ENCODE results near the gene OOSP4A.

Gene OOSP4A

DNA sequence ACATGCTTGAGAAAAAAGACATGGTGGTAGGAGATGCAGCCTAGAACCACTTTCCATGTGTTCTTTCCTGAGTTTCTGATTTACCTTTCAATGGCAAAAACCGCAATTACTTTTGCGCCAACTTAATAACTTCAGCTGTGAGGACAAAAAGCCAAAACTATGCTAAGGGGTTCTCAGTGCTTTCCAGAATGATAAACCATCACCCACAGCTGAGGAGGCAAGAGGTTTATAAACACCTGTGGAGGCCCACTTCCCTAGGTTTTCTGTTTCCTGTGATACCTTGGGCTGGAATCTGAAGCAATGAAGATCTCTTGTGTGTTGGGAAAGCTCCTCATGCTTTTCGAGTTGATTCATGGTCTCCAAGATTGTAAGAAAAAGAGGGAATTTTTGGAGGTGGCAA is at the start of gene OOSP4A:
Gene OOSP4A (plus strand): TSS at position 301 of the 400 bp plus-strand sequence. CDS start 0 bp downstream, at position 301.
- no peak for DNase-seq

DNA sequence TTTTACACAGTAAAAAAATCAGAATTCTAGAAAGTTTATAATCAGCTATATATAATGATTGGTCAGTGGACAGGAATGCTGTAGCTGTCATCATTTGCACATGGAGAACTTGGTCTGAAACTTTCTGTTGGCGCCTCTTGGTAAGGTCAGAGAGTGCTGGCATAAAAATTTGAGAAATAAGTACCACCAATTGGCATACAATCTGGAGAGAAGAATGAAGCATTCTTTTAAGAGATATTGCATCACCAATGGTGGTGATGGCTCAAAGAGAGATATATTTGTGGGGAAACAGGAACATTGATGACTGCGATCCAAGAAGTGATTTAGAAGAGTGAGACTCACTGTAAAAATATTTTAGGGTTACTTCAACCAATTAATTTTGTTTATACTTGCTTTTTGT is 45.4 kb upstream of the OOSP4A start:
- DNase-seq = no peak

DNA sequence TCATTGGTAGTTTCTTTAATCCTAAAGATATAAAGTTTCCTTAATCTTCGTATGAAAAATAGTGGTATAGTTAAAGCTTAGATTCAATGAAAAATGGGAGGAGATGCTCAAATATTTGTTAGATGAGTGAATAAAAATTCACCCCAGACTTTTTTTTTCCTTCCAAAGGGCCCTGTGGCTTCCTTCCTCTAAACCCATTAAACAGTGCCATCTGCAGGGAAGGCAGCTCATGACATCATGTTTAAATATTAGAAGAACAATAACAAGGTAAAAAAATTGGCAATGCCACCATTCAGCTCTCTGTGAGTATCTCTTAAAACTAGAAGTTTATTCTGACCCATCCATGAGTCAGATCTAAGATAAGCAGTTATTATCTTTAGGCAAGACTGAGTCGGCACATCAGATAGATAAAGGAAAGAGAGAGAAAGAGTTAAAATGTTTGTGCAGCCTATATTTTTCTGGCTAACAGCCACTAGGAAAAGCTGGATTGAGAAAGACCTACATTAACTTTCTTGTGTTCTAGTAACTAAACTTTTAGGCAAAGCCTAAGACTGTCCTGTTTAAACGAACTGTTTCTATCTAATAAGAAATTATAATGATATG is 44.7 kb upstream of the OOSP4A start:
- no peak for DNase-seq

GRCh38 chr11:59923813-59924212 is 40.0 kb upstream of the OOSP4A start:
- DNase-seq = no peak

GRCh38 chr11:59931688-59932087 is 32.1 kb upstream of the OOSP4A start:
- no peak for DNase-seq

DNA sequence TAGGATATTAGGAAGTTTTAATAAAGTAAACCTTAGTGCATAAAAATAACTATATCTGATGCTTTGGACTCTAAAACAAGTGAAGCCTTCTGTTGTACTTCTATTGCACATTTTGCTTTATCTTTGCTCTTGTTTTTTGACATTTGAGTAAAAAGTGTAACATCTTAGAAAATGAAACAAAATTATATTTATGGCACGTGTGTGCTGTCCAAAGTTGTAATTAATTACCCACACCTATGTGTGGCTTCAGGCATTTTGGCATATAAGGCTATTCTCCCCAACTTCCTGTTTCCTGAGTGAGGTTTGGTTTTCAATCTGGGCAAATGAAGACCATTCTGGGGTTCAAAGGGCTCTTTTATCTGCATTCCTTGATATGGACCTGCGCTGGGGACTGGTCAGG is 25.7 kb upstream of the OOSP4A start, which contains the start of gene OOSP1:
Gene OOSP1 (plus strand): TSS at position 301 of the 400 bp plus-strand sequence. CDS start 23 bp downstream, at position 324.
- no peak for DNase-seq

DNA sequence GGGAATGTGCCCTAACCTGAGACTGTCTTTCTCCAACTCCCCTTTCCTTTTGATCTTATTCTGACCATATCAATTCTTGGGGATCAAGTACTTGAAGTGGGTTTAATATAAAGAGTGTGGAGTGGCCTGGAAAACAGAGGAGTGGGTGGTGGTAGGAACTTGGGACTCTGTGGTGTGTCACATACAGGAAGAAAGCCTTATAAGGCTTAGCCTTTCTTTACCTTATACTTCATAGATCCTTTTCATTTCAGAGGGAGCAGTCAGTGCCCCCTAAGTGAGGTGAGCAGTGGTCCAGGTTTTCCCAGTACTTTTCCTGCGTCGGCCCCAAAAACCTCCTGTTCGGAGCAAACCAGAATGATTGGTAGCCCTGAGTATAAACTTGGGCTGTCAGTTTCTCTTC is 25.1 kb upstream of the OOSP4A start:
- DNase-seq = no peak

DNA sequence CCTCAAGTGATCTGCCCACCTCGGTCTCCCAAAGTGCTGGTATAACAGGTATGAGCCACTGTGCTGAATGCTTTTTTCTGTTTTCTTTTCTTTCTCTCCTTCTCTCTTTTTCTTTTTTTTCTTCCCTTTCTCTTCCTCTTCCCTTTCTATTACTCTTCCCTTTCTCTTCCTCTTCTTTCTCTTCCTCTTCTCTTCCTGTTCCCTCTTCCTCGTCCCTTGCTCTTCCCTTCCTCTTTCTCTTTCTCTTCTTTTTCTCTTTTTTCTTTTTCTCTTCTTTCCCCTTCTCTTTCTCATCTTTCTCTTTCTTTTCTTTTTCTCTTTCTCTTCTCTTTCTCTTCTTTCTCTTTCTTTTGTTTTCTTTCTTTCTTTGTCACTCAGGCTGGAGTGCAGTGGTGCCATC is 24.4 kb upstream of the OOSP4A start:
- DNase-seq = no peak

DNA sequence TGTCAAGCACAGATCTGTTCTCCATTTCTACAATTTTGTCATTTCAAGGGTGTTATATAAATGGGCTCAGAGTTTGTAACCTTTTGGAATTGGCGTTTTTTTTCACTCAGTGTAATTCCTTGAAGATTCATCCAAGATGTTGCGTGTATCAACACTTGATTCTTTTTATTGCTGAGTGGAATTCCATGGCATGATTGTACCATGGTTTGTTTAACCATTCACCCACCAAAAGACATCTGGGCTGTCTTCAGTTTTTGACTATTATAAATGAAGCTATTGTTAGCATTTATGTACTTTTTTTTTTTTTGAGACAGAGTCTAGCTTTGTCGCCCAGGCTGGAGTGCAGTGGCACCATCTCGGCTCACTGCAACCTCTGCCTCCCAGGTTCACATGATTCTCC is 22.7 kb upstream of the OOSP4A start:
- no peak for DNase-seq

GRCh38 chr11:59943997-59944714 is 19.7 kb upstream of the OOSP4A start:
- no peak for DNase-seq

- no peak for DNase-seq
Observed at GRCh38 chr11:59944720-59945119, 19.1 kb upstream of the OOSP4A start.

- DNase-seq = no peak
Observed at GRCh38 chr11:59953463-59954218, 10.2 kb upstream of the OOSP4A start.

DNA sequence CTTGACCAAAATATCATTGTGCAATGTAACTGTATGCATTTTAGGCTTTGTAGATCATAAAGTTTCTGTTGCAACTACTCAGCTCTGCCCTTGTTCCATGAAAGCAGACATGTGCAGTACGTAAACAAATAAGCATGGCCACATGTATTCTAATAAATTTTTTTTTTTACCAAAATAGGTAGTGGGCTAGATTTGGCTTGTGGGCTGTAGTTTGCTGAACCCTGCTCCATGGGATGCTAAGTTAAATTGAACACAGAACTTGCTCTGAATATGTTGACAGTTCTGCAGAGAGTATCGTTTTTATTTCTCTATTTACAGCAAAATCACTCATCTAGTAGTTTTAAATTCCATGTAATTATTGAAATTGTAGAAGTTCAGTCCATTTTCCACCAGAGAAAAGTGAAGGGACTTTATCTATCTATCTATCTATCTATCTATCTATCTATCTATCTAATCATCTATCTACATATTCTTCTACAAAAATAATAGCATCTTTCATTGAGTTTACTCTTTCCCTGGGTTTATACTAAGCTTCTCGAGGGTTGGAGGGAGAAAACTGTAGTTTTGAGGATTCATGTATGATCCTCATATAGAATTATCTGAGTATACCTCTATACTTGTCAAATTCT is 9.5 kb upstream of the OOSP4A start:
- DNase-seq = no peak

GRCh38 chr11:59957094-59957493 is 6.7 kb upstream of the OOSP4A start:
- DNase-seq = no peak

- no peak for DNase-seq
Observed at GRCh38 chr11:59960502-59961381, 3.1 kb upstream of the OOSP4A start.

- no peak for DNase-seq
Observed at GRCh38 chr11:59962107-59962482, 1.7 kb upstream of the OOSP4A start.

DNA sequence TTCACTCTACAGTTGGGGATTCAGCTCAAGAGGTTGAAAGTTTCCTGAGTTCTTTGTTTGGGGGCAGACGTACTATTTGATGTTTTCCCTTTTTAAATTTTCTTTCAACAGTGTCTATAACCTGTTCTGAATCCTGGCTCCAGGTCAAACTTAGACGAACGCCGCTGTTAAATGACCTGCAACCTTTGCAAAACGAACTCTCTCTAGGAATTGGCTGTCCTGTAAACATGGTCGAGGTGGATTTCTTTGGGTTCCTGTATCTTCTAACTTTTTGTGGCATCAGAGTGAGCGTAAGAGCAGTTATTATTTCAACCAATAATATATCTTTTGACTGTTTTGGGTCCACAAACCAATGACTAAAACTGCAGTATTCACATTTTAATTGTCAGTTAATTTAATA is 1.6 kb downstream of the OOSP4A start:
- no peak for DNase-seq

- DNase-seq = no peak
Observed at GRCh38 chr11:59966201-59966600, 2.4 kb downstream of the OOSP4A start.

DNA sequence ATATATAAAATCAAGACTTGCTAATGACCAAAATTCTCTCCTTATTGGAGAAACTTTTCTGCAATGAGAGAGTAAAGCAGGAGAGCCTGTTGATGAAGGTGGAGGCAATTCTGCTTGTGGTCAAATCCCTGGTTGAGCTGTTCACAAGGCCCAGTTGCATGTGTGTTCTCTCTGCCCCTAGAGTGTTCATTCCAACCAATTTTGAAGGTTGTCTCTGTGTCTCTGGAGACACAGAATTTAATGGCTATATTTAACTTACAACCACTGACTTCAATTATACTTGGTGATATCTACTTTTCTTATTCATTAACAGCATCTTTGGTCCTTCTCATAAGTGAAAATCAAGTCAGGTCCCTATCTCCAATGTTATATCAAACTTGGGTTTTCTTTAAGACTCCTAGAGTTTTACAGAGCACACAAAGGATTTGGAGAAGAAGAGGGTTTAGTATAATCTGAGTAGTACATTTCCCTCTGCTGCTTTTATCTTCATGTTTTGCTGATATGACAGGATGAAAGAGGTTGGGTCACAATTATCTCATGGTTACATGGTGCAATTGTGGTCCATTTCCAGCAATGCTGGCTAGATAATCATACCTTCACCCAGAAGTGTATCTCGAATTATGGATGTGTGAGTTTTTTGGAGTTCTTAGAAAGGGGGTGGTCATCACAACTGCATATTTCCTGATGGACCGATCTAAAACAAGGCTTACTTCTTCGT is 4.0 kb downstream of the OOSP4A start:
- DNase-seq = no peak

DNA sequence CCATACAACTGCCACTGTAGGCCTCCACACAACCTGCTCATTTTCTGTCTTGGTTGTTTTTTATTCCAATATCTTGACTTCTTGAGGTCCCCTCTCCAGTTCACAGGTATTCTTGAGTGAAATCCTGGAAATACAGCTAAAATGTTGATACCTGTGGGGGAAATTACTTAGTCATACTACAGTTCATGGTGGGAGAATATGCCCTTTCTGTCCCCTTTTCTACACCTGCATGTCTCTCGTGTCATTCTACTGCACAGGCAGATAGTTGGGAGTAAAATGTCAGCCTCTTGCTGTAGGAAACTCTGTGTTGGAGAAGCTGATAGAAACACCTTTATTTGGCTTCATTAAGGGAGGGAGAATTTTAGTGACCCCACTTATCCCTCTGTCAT is 4.6 kb downstream of the OOSP4A start:
- no peak for DNase-seq

- no peak for DNase-seq
Observed at GRCh38 chr11:59973097-59973496, 9.3 kb downstream of the OOSP4A start.

Measured in NCI-H2227 treated with DMSO at 0.1 percent for 48 hours (cell line).